Stomach (tissue), 4 donors: ENCODE data around the gene CAMK1G.

Experiments used
- EP300 ChIP-seq: sonication (generic); formaldehyde crosslinking; IDR thresholded peaks from one replicate; pipeline ENCODE4 v1.6.1; 2017; ENCODE audit warnings: antibody characterized with exemption
- POLR2A ChIP-seq, 4 donors: fragments of 450-650 bp; IDR thresholded peaks; one replicate each; pipeline ENCODE4 v1.6.1; 2016; ENCODE audit warnings: antibody characterized with exemption in 4 of 4, control low read depth in 2 of 4, mild to moderate bottlenecking in 1 of 4, moderate library complexity in 1 of 4
- POLR2AphosphoS5 ChIP-seq, 3 donors: sonication (generic); formaldehyde crosslinking; IDR thresholded peaks; one replicate each; pipeline ENCODE4 v1.6.1; 2016; ENCODE audit warnings: antibody characterized with exemption in 3 of 3
- TF ChIP-seq, protein P1 (sequence below), 7 experiments: fragments of 450-650 bp in 4 of 7; fragments of 200-600 bp in 3 of 7; sonication (generic) in 3 of 7; IDR thresholded peaks; one replicate each; pipeline ENCODE4 v1.5.1; 2016 to 2019; ENCODE audit warnings: antibody characterized with exemption in 7 of 7, control low read depth in 2 of 7, mild to moderate bottlenecking in 1 of 7

GRCh38 chr1:209539576-209539975 is 43.9 kb upstream of the CAMK1G start:
- TF ChIP-seq, protein P1, sequence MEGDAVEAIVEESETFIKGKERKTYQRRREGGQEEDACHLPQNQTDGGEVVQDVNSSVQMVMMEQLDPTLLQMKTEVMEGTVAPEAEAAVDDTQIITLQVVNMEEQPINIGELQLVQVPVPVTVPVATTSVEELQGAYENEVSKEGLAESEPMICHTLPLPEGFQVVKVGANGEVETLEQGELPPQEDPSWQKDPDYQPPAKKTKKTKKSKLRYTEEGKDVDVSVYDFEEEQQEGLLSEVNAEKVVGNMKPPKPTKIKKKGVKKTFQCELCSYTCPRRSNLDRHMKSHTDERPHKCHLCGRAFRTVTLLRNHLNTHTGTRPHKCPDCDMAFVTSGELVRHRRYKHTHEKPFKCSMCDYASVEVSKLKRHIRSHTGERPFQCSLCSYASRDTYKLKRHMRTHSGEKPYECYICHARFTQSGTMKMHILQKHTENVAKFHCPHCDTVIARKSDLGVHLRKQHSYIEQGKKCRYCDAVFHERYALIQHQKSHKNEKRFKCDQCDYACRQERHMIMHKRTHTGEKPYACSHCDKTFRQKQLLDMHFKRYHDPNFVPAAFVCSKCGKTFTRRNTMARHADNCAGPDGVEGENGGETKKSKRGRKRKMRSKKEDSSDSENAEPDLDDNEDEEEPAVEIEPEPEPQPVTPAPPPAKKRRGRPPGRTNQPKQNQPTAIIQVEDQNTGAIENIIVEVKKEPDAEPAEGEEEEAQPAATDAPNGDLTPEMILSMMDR (IDR thresholded peaks at IDR 0.05) = no peak
- TF ChIP-seq POLR2AphosphoS5 (IDR thresholded peaks at IDR 0.05) = no peak
- no peak for TF ChIP-seq POLR2A (IDR thresholded peaks at IDR 0.05)
- no peak for TF ChIP-seq EP300
